ENCODE data around the gene SPEG.

Gene SPEG

DNA sequence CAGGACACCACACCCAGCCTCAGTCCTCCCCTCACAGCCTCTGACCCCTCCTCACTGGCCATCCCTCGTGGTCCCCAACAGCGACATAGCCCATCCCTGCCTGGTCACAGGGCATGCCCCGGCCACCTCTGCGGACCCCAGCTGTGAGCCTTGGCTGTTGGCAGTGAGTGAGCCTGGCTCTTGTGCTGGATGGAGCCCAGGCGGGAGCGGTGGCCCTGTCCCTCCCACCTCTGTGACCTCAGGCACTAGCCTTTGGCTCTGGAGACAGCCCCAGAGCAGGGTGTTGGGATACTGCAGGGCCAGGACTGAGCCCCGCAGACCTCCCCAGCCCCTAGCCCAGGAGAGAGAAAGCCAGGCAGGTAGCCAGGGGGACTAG lies 8.6 kb upstream of the SPEG start:
- DNase-seq = no peak

DNA sequence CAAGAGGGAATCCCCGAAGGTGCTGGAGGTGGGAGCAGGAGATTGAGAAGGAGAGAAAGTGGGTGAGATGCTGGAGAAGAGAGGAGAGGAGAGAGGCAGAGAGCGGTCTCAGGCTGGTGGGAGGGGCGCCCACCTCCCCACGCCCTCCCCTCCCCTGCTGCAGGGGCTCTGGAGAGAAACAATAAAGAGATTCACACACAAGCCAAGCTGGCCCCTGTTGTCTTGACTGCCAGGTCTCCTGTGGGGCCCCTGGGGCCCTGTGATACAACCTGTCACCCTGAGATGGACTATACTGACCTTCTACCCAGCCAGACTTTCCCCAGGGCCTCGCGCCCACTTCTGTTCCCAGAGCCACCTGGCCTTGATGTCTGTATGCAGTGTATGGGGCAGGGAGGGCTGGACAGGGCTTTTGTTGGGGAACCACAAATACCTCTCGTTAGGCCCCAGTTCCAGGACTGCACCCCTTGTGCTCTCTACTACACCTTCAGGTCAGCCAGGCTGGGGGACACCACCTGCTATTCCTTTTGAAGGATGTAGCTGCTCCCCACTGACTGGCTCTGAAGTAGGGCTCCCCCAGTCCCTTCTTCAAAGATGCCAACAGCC lies 8.0 kb upstream of the SPEG start:
- no peak for DNase-seq

DNA sequence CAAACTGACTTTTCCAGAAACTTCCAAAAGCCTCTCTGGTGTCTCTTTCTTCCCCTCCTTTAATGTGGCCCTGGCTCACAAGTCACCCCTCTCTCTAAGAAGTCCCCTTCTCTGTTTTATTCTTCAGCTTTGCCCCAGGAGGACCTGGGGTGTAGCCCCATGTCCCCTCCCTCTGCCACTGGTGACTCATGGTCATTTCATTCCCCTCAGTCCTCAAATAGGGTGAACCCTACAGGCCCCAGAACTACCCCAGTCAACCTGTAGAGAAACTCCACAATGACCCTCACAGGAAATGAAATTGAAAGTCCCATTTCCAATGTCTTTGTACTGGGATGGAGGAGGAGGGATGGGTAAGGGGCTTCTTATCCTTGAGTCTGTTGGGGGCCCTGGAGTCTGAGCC lies 6.2 kb upstream of the SPEG start:
- no peak for DNase-seq

DNA sequence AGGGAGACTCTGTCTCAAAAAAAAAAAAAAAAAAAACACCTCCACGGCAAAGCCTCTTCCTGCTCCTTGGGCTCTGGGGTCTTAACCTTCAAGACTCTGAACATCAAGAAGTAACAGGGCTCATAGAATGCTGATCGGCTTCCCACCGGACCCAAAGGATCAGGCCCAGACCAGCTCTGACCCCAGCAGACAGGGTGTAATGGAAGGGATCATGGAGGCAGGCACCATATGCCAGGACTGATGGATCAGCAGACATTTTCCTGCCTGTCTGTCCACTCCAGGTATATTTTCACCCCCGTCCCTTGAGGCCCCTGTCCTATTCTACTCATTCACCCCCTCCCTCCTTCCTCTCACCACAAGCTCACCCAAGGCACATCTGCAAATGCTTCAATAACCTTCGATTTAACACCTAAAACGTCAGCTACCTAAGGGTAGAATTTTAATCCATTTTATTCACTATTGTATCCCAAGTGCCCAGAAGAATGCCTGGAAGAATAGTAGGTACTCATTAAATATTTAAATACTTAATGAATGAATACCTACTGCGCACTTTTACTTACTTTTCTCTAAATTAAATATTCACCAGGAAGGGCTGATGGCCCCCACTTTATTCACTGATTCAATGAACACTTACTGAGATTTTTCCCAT lies 4.6 kb upstream of the SPEG start:
- DNase-seq = no peak

DNA sequence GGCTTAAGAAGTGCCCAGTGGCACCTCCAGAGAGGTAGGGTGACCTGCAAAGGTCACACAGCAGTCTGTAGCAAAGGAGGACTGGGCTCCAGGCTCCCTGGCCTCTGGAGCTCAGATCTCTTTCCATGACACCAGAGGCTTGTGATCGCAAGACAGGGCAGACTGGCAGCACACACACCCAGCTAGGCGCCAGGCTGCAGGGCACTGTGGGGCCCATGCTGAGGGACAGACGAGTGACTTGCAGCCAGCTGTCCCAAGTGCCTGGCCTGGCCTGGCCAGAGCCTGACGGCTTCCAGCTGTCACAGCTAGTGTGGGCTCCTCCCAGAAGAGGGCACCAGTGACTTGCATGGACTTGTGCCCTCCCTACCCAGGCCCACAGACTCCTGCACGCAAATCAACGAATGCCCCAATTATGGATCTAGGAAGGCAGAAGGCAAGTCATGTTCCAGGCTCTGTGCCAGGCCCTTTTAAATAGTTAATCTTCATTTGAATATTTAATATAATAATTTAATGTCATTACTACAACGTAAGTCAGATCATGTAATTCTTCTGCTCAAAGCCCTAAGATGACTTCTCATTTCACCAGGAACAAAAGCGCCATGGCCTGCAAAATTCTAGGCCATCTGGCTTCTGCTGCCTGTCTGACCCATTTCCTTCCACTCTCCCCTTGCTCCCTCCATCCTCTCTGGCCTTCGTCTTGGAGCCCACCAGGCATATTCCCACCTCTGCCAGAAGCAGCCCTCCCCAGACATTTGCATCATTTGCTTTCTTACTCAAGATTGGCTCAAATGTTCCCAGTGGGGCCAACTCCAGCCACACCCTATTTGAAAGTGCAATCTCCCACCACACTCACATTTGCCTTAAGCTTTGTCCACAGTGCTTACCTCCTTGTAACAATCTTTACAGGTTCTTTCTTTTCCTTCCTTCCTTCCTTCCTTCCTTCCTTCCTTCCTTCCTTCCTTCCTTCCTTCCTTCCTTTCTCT lies 3.7 kb upstream of the SPEG start:
- DNase-seq = peak; percentile 38

DNA sequence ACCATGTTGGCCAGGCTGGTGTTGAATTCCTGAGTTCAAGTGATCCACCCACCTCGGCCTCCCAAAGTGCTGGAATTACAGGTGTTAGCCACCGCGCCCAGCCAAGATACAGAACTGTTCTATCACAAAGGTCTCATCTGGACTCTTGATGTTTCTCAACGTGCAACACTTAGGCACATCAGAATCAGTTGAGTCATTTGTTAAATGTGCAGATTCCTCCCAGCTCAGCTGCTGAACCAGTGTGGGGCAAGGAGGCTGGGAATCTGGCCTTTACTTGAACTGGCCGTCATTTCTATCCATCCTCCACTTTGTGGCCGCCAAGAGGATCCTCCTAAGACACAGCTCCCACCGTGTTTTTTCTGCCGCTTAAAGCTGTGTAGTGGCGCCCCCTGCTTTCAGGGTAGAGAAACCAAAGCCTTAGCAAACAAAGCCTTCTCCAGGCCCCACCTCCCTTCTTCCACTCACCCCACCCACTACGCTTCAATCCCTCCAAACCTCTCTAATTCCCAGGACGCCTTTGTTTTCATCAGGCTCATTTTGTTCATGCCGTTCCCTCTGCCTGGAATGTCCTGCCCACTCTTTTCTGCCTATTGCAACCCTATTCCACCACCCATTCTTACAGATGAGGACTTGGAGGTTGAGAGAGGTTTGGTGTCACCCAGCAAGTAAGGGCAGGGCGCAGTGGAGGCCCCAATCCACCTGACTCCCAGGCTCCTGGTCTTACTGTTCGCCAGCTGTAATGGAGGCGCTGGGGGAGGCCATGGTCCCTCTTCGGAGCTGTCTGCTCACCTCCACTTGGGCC lies 776 bp upstream of the SPEG start:
- DNase-seq = peak; percentile 70

DNA sequence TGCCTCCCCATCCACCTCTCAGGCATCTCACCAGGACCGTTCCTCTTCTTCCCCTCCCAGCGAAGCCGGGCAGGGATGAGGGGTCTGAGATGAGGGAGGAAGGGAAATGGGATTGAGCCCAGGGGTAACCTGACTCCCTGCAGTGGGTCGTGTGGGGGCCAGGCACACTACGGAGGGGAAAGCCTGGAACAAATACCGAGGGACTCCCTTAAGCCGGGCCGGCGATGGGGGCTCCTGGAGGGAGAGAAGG lies 250 bp upstream of the SPEG start:
- DNase-seq = no peak

DNA sequence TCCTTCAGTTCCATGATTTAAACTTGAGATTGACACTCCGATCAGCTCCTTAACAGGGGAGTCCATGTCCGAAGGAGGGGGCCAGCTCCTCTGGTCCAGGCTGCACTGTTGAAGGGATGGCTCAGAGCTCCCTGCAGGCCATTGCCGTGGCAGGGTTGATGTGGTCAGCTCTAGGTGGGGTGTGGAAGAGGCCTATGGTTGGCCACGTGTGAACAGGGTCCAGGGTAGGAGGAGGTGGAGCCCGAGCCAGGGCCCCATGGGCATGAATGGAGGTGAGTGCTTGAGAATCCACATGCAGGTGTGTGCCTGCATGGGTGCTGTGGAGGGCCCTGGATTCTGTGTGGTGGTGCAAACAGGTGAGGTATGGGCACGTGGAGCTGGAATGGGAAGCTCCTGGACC lies 1.1 kb downstream of the SPEG start:
- no peak for DNase-seq

DNA sequence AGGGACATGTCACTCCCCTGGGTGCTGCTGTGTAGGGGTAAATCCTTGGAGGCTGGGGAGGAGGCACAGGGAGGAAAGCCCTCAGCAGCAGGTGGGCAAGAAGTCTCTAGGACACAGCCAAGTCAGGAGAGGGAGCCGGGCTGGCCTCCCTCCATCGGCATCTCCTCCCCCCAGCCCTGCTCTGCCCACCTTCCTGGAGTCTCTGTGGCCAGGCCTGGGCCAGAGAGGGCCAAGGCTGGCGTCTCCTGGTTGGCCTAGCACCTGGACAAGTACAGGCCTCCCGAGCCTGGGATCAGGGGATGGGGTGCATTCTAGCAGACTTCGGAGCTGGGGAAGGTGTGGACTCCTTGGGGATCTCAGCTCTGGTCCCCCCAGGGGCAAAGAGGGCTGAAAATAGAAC lies 1.8 kb downstream of the SPEG start:
- no peak for DNase-seq

DNA sequence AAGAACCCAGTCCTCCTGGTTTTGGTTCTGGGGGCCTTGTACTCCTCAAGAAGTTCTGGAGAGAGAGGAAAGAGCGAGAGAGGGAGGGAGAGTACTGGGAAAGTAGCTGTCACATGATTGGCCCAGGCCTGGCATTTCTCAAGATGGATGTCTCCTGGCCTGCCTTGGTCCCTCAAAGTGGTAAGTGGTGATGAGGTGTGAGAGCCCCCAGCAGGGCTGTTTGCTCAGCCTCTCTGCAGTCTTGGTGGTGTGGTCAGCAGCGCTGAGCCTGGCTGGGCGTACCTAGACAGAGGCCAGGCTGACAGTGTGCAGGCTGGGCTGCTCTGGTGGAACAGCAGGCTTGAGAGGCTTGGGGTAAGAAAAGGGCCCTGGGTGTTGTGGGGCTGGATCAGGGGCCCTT lies 2.5 kb downstream of the SPEG start:
- DNase-seq = no peak

DNA sequence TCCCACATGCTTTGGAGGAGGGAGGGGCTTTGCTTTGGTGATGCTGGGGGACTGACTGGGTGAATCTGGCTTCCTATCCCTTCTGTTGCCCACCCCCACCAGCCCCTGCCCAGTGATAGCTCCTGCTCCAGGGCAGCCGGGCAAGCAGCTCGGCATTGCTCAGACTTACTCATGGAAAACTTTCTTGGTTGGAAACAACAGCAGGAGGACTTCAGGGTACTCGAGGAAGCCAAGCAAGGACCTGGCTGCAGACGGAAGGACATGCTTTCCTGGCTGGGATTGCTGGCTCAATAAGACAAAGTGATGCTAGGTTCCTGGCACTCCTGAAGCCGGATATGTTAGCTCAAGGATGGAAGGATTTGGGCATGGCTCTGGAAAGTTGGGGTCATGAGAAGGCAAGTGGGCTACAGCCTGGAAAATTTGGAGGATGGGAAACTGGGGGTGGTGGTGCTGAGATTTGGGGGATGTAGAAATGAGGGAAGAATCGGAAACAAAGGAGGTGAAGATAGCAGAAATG lies 3.1 kb downstream of the SPEG start:
- DNase-seq = no peak

DNA sequence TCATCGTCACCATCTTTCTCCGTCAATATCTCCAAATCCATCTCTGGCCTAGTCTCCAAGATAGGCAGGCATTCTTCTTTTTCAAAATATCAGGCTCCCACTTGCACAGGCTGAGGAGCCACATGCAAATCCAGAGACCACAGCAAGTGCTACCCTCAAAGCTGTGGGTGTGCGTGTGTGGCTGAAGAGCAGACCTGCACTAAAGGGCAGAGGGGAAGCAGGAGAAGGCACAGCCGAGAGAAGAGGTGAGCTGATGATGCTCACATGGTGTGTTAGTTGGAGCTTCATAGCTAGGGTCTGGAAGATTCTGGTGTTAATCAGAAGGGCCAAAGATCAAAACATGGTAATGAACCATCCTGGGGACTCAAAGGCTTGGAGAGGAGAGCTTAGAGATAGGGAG lies 3.8 kb downstream of the SPEG start:
- DNase-seq = no peak

DNA sequence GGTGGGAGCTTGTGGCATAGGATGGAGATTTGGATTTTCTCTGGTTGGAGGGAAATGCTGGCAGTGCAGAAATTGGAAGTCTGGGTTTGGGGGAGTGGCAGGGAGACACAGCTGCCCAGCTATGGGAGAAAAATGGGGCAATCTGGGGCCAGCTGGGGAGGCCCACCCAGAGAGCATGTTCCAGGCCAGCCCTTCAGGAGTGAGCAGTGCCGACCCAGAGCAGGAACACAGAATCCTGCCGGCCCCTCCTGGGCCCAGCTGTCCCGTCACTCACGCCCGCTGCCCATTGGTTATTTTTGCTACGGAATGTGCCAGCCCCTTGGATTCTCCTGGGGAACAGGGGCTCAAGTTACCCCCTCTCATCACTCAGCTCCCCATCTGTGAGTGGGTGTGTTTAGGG lies 4.9 kb downstream of the SPEG start:
- no peak for DNase-seq

DNA sequence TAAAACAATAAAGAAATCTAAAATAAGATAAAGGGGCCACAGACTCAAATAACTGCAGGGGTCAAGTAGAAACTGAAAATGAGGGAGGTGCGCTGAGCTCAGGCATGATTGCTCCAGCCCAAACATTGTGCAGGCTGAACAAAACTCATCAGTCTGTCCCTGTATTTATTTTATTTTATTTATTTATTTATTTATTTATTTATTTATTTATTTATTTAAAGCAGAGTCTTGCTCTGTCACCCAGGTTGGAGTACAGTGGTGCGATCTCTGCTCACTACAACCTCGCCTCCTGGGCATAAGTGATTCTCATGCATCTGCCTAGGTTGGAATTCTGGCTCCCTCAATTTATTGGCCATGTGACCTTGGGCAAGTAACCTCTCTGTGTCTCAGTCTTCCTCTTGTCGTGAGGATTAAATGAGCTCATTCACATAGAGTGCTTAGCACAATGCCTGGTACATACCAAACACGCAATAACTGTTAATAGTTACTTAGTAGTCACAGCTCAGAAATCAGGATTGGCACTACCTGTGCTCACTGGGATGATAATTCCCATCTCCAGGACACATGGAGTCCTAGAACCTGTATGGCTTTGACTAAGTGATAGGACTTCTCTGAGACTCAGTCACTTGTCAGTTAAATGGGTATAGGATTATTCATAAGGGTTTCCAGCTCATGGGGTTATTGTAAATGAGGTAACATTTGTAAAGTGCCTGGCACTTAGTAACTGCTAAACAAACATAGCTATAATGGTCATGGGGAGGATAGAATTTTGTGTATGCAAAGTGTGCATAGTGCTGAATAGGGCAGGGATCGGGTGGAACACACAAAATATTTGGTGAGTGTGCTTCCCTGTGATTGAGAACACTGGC lies 6.0 kb downstream of the SPEG start:
- DNase-seq = peak; percentile 30

DNA sequence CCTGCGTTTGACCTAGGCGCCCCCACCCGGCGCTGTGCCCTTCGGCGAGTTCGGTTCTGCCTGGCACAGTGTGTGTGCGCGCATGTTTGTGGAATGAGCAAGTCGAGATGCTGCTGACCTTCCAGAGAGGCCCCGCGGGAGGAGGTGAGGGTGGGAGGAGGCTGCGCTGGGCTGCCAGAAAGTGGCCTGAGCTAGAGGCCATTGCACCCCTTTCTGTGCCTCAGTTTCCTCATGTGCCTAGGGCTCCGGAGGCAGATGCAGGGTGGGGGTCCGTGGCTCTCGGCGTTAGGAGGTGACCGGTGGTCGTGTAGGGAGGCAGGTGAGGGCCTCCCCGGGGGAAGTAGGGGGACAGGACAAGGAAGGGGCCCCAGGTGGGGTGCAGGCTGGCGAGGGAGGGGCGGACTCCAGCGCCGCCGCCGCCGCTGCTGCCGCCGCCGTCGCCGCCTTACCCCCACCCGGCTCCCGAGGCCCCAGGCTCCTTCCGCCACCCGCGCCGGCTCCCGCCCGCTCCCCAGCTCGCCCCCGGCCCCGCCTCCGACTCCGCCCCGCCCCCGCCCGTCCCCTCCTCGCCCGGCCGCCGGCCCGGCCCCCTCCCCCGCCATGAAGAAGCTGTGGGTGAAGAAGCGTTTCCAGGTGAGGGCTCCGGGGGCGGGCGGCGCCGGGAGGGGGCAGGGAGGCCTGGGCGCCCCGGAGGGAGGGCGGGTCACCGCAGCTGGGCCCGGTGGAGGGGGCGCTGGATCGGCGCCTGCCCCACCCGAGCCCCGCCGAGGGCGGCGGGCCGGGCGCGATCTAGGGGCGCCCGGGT lies 7.0 kb downstream of the SPEG start:
- DNase-seq = peak; percentile 79

DNA sequence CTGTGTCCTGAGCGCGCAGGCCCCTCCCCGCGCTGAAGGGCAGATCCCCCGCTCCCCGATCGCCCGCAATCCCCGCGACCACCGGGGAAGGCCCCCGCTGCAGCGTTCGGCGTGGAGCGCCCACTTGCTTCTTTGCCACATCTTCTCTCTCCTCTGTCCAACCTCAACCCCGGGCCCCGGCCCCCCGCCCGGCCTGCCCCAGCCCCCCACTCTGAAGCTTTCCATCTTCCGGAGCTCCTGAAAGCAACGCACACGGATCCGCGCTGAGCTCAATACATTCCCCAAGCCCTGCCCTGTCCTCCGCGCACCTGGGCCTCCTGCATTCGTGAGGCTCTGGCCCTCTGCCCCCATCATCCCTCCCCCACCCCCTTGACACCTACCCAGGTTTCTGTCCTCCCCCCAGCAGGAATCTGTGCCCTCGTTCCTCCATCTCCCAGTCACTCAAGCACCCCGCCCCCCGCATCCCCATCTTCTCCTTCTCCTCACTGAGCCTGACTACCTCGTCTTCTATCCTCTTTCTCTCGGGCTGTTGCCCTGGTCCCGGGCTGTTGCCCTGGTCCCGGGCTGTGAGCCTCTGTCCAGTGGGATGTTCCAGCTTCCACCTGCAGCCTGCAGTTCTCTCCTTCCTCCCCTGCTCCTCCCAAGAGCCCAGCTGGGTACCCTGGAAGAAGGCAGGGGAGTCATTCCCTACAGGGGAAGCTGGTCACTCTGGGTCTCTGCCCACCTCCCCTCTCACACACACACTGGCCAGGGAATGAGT lies 7.8 kb downstream of the SPEG start:
- peak; percentile 28 for DNase-seq

DNA sequence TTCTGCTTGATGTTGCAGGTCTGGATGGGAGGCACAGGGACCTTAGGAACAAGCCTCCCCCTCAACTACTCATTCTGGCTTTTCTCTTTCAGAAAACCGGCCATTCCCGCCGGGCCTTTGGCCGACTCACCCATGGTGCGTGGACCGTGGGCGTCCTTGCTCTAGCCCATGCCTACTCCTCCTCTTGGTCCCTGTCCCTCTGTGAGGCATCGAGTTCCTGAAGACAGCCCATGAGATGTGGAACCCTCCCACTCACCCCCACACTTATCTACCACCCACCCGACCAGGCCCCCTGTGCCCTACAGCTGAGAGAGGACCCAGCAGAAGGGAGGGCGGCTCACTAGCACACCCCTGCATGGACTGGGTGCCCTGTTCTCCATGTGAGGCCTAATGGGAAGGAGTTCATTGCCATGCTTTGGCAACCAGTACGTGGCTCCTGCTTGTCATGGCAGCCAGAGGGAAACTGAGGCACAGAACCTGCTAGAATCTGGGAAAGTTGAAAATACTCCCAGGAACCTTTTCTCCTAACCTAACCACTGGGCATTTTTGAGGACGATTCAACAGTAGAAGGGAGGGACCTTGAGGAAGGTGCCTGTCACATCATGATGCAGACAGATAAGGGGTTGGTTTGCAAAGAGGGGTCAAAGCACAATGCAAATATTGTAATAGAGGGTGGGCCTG lies 8.5 kb downstream of the SPEG start:
- DNase-seq = no peak

DNA sequence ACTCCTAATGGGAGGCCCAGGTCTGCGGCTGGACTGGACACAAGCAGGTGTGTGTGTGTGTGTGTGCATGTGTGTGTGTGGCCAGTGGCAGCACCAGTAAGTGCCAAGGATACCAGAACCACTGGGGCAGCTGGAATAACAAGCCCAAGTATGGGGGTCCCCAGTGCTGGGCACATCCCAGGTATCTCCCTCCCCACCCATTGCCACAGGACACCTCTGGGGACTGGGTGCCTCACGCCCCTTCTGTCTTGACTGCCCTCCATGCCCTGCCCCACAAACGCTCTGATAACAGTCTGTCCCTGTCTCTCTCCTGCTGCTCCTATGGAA lies 9.0 kb downstream of the SPEG start:
- DNase-seq = no peak

DNA sequence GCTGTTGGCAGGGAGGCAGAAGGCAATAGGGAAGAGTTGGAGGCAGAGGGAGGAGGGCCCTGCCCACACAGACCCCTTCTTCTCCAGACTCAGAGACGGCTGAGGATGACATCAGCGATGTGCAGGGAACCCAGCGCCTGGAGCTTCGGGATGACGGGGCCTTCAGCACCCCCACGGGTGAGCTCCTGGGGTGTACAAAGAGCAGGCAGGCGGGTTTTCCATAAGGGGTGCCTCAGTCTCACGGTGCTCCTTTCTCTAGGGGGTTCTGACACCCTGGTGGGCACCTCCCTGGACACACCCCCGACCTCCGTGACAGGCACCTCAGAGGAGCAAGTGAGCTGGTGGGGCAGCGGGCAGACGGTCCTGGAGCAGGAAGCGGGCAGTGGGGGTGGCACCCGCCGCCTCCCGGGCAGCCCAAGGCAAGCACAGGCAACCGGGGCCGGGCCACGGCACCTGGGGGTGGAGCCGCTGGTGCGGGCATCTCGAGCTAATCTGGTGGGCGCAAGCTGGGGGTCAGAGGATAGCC lies 10.0 kb downstream of the SPEG start:
- no peak for DNase-seq

DNA sequence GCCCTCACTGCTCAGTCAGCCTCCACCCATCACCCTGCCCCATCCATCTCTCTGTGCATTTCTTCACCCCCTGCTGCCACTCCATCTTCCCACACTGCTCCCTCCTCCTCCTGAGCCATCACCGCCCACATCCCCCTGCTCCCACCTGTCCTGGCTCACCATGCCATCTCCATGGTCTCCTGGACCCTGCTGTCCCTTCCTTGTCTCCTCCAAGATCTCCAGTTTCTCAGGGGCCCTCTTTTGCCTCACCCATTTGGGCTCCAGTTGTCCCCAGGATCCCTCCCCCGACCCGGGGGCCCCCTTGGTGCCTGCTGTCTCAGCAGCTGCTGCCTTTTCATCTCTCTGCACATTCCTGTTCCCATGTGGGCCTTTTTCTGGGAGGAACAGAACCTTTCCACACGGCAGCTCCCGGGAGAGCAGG lies 10.6 kb downstream of the SPEG start:
- DNase-seq = no peak
